ENCODE measurements around the gene INHBA. TPM values are rescaled to one million over a fixed set of nuclear protein-coding genes. Genes with fewer than 3 reads are reported as not detected.

The INHBA gene
- total RNA-seq (2014; rRNA removed; shearing (Covaris generic)) = 14.3 and 20.2 TPM in 2 replicates

GRCh38 chr7:41702635-41703371 lies at the start of gene INHBA:
TSS of gene INHBA (minus strand) at chr7:41703090. CDS start at chr7:41700374, 2,716 bp downstream.
- Histone ChIP-seq H3K36me3 (peaks cover 11% of the 10 kb centered on the region), H3K4me3 (no peak within 1 kb of the TSS; the same call in 1 of the 2 replicates), H3K27ac (0 out of 2 replicates have a peak within 1 kb of the TSS, but pooled peaks have one; percentile 92), H3K9me3 (replicated peaks) (no peaks in the 10 kb centered on the region), H3K4me1 (replicated peaks) (peaks cover 55% of the 10 kb centered on the region), H3K27me3 (replicated peaks) (no peaks in the 10 kb centered on the region)
- DNase-seq (ENCODE audit: low read depth in 1 of 2, low spot score in 2 of 2) = peak in 1 of 2 experiments; percentile 27

GRCh38 chr7:41752615-41753014 lies 49.7 kb upstream of the INHBA start:
- Histone ChIP-seq H3K36me3 (no peaks in the 10 kb centered on the region), H3K9me3 (replicated peaks) (no peaks in the 10 kb centered on the region; the same call in 1 of the 2 replicates), H3K4me3 (no peak overlapping the region), H3K27me3 (replicated peaks) (no peaks in the 10 kb centered on the region), H3K27ac (no peak overlapping the region), H3K4me1 (replicated peaks) (no peaks in the 10 kb centered on the region)
- DNase-seq (ENCODE audit: low read depth in 1 of 2, low spot score in 2 of 2) = no peak

GRCh38 chr7:41750661-41751540 lies 48.0 kb upstream of the INHBA start:
- Histone ChIP-seq H3K4me3 (no peak overlapping the region), H3K36me3 (no peaks in the 10 kb centered on the region), H3K9me3 (replicated peaks) (no peaks in the 10 kb centered on the region; the same call in 1 of the 2 replicates), H3K27ac (no peak overlapping the region), H3K4me1 (replicated peaks) (no peaks in the 10 kb centered on the region), H3K27me3 (replicated peaks) (no peaks in the 10 kb centered on the region)
- no peak for DNase-seq (ENCODE audit: low read depth in 1 of 2, low spot score in 2 of 2)

- Histone ChIP-seq H3K9me3 (replicated peaks) (no peaks in the 10 kb centered on the region; the same call in 1 of the 2 replicates), H3K36me3 (no peaks in the 10 kb centered on the region), H3K27ac (no peak overlapping the region), H3K27me3 (replicated peaks) (no peaks in the 10 kb centered on the region), H3K4me1 (replicated peaks) (no peaks in the 10 kb centered on the region), H3K4me3 (no peak overlapping the region)
- DNase-seq (ENCODE audit: low read depth in 1 of 2, low spot score in 2 of 2) = no peak
These were observed 45.1 kb upstream of the INHBA start for GRCh38 chr7:41747961-41748360.

- Histone ChIP-seq H3K27me3 (replicated peaks) (no peaks in the 10 kb centered on the region), H3K4me1 (replicated peaks) (no peaks in the 10 kb centered on the region), H3K9me3 (replicated peaks) (no peaks in the 10 kb centered on the region; the same call in 1 of the 2 replicates), H3K36me3 (no peaks in the 10 kb centered on the region), H3K27ac (no peak overlapping the region), H3K4me3 (no peak overlapping the region)
- DNase-seq (ENCODE audit: low read depth in 1 of 2, low spot score in 2 of 2) = no peak
These were observed 42.6 kb upstream of the INHBA start for GRCh38 chr7:41745451-41745850.

- DNase-seq (ENCODE audit: low read depth in 1 of 2, low spot score in 2 of 2) = no peak
These were observed 41.3 kb upstream of the INHBA start for GRCh38 chr7:41744161-41744560.

GRCh38 chr7:41742401-41743020 lies 39.6 kb upstream of the INHBA start:
- Histone ChIP-seq H3K27me3 (replicated peaks) (no peaks in the 10 kb centered on the region), H3K36me3 (no peaks in the 10 kb centered on the region), H3K4me3 (no peak overlapping the region), H3K4me1 (replicated peaks) (no peaks in the 10 kb centered on the region), H3K9me3 (replicated peaks) (no peaks in the 10 kb centered on the region), H3K27ac (no peak overlapping the region)
- DNase-seq (ENCODE audit: low read depth in 1 of 2, low spot score in 2 of 2) = no peak

More at GRCh38 chr7:41744161-41744560, 41.3 kb upstream of the INHBA start:
- H3K4me1 ChIP-seq (replicated peaks) = no peaks in the 10 kb centered on the region
- H3K27me3 ChIP-seq (replicated peaks) = no peaks in the 10 kb centered on the region
- no peaks in the 10 kb centered on the region; the same call in 1 of the 2 replicates for H3K9me3 ChIP-seq (replicated peaks)
- H3K36me3 ChIP-seq = no peaks in the 10 kb centered on the region
- no peak overlapping the region for H3K4me3 ChIP-seq
- no peak overlapping the region for H3K27ac ChIP-seq

- Histone ChIP-seq H3K27ac (no peak overlapping the region), H3K4me3 (no peak overlapping the region), H3K9me3 (replicated peaks) (no peaks in the 10 kb centered on the region), H3K36me3 (no peaks in the 10 kb centered on the region), H3K4me1 (replicated peaks) (no peaks in the 10 kb centered on the region), H3K27me3 (replicated peaks) (no peaks in the 10 kb centered on the region)
- DNase-seq (ENCODE audit: low read depth in 1 of 2, low spot score in 2 of 2) = no peak
These were observed 35.9 kb upstream of the INHBA start for GRCh38 chr7:41738806-41739205.

- Histone ChIP-seq H3K9me3 (replicated peaks) (no peaks in the 10 kb centered on the region), H3K27me3 (replicated peaks) (no peaks in the 10 kb centered on the region), H3K4me3 (no peak overlapping the region), H3K4me1 (replicated peaks) (peaks cover 1% of the 10 kb centered on the region), H3K27ac (no peak overlapping the region), H3K36me3 (no peaks in the 10 kb centered on the region)
- DNase-seq (ENCODE audit: low read depth in 1 of 2, low spot score in 2 of 2) = no peak
These were observed 35.4 kb upstream of the INHBA start for GRCh38 chr7:41738336-41738735.

GRCh38 chr7:41735206-41735605 lies 32.3 kb upstream of the INHBA start:
- no peaks in the 10 kb centered on the region for H3K36me3 ChIP-seq
- peaks cover 19% of the 10 kb centered on the region for H3K4me1 ChIP-seq (replicated peaks)
- no peaks in the 10 kb centered on the region for H3K9me3 ChIP-seq (replicated peaks)
- H3K4me3 ChIP-seq = no peak overlapping the region
- no peak for DNase-seq (ENCODE audit: low read depth in 1 of 2, low spot score in 2 of 2)
- H3K27me3 ChIP-seq (replicated peaks) = no peaks in the 10 kb centered on the region
- no peak overlapping the region for H3K27ac ChIP-seq

GRCh38 chr7:41732843-41733306 lies 30.0 kb upstream of the INHBA start:
- Histone ChIP-seq H3K4me1 (replicated peaks) (peaks cover 26% of the 10 kb centered on the region), H3K4me3 (no peak overlapping the region), H3K36me3 (no peaks in the 10 kb centered on the region), H3K27me3 (replicated peaks) (no peaks in the 10 kb centered on the region), H3K27ac (no peak overlapping the region), H3K9me3 (replicated peaks) (no peaks in the 10 kb centered on the region)
- peak in 1 of 2 experiments; percentile 48 for DNase-seq (ENCODE audit: low read depth in 1 of 2, low spot score in 2 of 2)

- Histone ChIP-seq H3K4me3 (no peak overlapping the region), H3K27me3 (replicated peaks) (no peaks in the 10 kb centered on the region), H3K9me3 (replicated peaks) (no peaks in the 10 kb centered on the region), H3K27ac (no peak overlapping the region), H3K4me1 (replicated peaks) (peaks cover 30% of the 10 kb centered on the region), H3K36me3 (no peaks in the 10 kb centered on the region)
- DNase-seq (ENCODE audit: low read depth in 1 of 2, low spot score in 2 of 2) = no peak
These were observed 29.5 kb upstream of the INHBA start for GRCh38 chr7:41732436-41732785.

- H3K4me3 ChIP-seq = no peak overlapping the region
- H3K4me1 ChIP-seq (replicated peaks) = peaks cover 33% of the 10 kb centered on the region
- no peaks in the 10 kb centered on the region for H3K36me3 ChIP-seq
- H3K27ac ChIP-seq = no peak overlapping the region
- H3K27me3 ChIP-seq (replicated peaks) = no peaks in the 10 kb centered on the region
- DNase-seq (ENCODE audit: low read depth in 1 of 2, low spot score in 2 of 2) = no peak
- no peaks in the 10 kb centered on the region for H3K9me3 ChIP-seq (replicated peaks)
These were observed 28.9 kb upstream of the INHBA start for GRCh38 chr7:41731493-41732435.
